Epithelial cell of esophagus (primary cell): ENCODE data around the gene FURIN.

ENCODE experiments used
- DNase-seq: peaks from one replicate; pipeline ENCODE4 v3.0.0; 2010; ENCODE audit warnings: low read depth
- H3K4me3 ChIP-seq: 2 replicates; pipeline ENCODE4 v1.5.1; 2011; ENCODE audit warnings: mild to moderate bottlenecking, low read length, control low read depth
- TF ChIP-seq, protein P1 (sequence below): IDR thresholded peaks from 2 replicates; pipeline ENCODE4 v1.5.1; 2011; ENCODE audit warnings: low read depth, mild to moderate bottlenecking, low read length, control low read depth, inconsistent platforms; ENCODE audit not compliant: insufficient read depth; ENCODE audit errors: missing control alignments

FURIN gene

DNA sequence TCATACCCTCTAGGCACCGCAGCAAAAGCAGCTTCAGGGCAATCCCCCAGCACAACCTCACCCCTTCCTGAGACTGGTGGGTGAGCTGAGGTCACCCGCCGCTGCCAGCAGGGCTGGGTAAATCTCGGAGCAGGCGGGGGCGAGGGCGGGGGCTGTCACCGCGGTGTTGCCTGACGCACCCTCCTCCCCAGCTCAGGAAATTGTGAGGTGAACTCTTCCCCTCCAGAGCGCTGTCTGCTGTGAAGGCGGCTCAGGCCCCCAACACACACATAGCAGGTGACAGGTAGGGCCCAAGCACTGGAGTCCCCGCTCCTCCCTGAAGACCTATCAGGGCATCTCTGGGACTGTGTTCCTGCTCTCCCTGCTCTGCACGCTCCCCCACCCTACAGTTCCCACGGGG lies 30.2 kb upstream of the FURIN start:
- H3K4me3 ChIP-seq = no peak overlapping the region
- no peak for DNase-seq
- TF ChIP-seq, protein P1, sequence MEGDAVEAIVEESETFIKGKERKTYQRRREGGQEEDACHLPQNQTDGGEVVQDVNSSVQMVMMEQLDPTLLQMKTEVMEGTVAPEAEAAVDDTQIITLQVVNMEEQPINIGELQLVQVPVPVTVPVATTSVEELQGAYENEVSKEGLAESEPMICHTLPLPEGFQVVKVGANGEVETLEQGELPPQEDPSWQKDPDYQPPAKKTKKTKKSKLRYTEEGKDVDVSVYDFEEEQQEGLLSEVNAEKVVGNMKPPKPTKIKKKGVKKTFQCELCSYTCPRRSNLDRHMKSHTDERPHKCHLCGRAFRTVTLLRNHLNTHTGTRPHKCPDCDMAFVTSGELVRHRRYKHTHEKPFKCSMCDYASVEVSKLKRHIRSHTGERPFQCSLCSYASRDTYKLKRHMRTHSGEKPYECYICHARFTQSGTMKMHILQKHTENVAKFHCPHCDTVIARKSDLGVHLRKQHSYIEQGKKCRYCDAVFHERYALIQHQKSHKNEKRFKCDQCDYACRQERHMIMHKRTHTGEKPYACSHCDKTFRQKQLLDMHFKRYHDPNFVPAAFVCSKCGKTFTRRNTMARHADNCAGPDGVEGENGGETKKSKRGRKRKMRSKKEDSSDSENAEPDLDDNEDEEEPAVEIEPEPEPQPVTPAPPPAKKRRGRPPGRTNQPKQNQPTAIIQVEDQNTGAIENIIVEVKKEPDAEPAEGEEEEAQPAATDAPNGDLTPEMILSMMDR = no peak

DNA sequence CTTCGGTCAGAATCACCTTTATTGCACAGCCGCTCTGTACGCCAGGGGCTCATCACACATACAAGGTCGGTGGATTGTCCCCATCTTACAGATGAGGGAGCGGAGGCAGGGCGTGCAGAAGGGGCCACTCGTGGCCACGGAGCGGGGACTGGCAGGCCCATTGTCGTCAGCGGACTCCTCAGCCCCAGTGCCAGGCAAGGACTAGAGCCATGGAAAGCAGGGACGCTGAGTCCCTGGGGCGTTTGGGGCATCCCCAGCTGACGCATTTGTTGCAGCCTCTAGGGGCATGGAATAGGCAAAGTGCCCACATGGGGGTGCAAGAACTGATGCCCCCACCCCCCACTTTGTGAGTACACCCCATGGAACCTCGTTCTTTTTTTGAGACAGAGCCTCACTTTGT lies 29.8 kb upstream of the FURIN start:
- TF ChIP-seq, protein P1 = no peak
- H3K4me3 ChIP-seq = no peak overlapping the region
- no peak for DNase-seq

DNA sequence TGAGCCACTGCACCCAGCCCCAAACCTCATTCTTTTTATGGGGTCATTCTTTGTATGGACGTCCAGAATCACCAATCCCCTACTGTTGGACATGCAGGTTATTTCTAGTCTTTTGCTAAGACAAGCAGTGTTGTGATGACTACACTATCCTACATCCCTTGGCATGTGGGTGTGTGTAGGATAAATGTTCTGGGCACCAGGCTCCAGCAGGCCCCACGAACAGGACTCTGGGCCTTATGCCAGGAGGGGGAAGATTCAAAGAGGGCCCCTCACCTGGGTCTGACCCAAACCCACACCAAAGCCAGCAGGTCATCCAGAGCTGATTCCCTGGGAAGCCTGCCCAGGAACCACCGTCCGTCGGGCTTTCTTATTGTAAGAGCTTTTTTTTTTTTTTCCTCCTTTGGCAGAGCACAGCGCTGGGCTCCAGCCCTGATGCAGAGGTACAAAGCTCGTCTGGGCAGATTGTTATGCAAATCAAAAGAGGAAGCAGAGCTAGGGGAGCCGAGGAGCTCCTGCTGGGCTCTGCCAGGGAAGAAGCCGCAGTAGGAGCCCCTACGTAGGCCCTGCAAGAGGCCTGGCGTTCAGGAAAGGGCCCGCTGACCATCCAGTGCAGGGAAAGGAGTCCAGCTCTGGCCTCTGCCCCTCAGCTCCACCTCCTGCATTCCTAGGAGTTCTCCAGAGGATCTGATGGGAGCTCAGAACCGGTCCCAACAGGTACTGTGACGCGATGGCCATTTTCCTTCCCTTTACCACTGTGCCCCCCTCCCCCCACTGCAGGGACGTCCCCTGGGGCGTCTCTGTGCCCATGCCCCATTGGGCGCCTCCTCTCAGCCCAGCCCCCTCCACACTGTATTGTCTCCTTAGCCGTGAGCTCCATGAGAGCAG lies 29.0 kb upstream of the FURIN start:
- peak; percentile 85 for DNase-seq
- TF ChIP-seq, protein P1 = no peak
- H3K4me3 ChIP-seq = peak overlapping the region; percentile 34

DNA sequence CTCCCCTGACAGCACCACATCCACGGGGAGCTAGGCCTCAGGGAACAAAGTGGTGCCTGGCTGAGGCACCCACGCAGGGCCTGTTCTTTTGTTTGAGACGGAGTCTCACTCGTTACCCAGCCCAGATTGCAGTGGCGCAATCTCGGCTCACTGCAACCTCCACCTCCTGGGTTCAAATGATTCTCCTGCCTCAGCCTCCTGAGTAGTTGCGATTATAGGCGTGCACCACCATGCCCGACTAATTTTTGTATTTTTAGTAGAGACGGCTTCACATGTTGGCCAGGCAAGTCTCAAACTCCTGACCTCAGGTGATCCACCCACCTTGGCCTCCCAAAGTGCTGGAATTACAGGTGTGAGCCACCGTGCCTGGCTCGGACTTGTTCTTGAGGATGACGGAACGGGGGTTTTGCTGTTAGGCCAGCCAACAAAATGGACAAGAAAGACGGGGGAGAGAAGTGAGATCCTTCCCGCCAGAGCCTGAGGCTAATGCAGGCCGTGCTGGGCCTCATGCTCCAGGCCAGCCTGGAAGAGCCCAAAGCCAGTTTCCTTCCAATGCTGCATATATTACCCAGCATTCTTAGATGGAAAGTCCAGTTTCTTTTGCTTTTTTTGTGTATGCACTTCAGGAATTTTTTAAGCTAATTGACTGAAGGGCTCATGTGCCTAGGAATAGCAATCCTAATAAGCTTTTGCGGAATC lies 28.1 kb upstream of the FURIN start:
- no peak for DNase-seq
- H3K4me3 ChIP-seq = peak overlapping the region; percentile 34
- TF ChIP-seq, protein P1 = no peak

DNA sequence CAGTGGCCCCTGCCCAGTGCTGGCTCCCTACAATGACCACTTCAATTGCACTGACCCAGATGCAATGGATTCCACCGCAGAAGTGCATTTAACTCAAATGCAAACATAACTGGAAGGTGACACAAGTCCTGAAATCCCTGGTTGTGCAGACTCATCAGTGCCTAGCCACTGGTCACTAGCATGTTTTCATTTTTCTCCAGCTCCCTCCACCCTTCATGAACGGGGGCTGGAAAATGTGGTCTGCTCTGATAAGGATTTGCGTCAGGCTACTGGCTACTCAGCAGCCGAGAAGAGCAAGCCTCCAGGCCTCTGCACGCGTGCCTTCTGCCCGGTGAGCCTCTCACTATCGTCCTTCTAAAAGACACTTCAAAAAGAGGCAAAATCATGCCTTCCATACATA lies 27.4 kb upstream of the FURIN start:
- TF ChIP-seq, protein P1 = no peak
- H3K4me3 ChIP-seq = no peak overlapping the region
- DNase-seq = no peak

DNA sequence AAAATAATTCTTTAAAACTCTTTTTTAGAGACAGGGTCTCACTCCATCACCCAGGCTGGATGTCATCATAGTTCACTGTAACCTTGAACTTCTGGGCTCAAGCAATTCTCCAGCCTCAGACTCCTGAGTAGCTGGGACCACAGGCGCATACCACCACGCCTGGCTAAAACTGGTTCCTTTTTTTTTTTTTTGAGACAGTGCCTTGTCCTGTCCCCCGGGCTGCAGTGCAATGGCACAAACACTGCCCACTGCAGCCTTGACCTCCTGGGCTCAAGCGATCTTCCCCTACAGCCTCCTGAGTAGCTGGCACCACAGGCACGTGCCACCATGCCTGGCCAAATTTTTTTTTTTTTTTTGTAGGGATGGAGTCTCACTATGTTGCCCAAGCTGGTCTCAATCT lies 23.7 kb upstream of the FURIN start:
- no peak for DNase-seq
- TF ChIP-seq, protein P1 = no peak
- H3K4me3 ChIP-seq = no peak overlapping the region
